GM23338 (cell line): ENCODE measurements around the gene PTPRR.

Experiments
- EZH2 ChIP-seq: fragments of 200-600 bp; sonication (generic); IDR thresholded peaks from one replicate; pipeline ENCODE4 v1.8.0; 2017; ENCODE audit warnings: antibody characterized with exemption, mild to moderate bottlenecking, low read depth; ENCODE audit not compliant: unreplicated experiment
- EZH2phosphoT487 ChIP-seq: fragments of 200-600 bp; sonication (generic); IDR thresholded peaks from one replicate; pipeline ENCODE4 v1.8.1; 2018; ENCODE audit warnings: antibody characterized with exemption; ENCODE audit not compliant: unreplicated experiment
- JUNB ChIP-seq: IDR thresholded peaks from one replicate; pipeline ENCODE4 v1.6.1; 2016; ENCODE audit warnings: antibody characterized with exemption; ENCODE audit not compliant: unreplicated experiment
- POLR2AphosphoS5 ChIP-seq: IDR thresholded peaks from 2 replicates; pipeline ENCODE4 v1.6.1; 2016; ENCODE audit warnings: antibody characterized with exemption, low read depth
- ZNF114 ChIP-seq: fragments of 250-450 bp; sonication (Bioruptor Pico); IDR thresholded peaks from 2 replicates; pipeline ENCODE4 v1.5.0; 2020; ENCODE audit warnings: mild to moderate bottlenecking, moderate library complexity
- ZNF331 ChIP-seq: fragments of 250-450 bp; sonication (Bioruptor Pico); IDR thresholded peaks from 2 replicates; pipeline ENCODE4 v1.5.0; 2020; ENCODE audit warnings: low read depth, mild to moderate bottlenecking, moderate library complexity
- TF ChIP-seq, protein P1 (sequence below), 2 experiments: fragments of 200-600 bp in 1 of 2; sonication (generic) in 1 of 2; conservative IDR thresholded peaks; 2 replicates each; pipeline versions ENCODE4 v1.5.1 to v1.6.1; 2016 to 2017; ENCODE audit warnings: antibody characterized with exemption in 2 of 2, low read depth in 2 of 2, mild to moderate bottlenecking in 2 of 2, moderate library complexity in 1 of 2
- TF ChIP-seq, protein P2 (sequence below): IDR thresholded peaks from 2 replicates; pipeline ENCODE4 v1.6.1; 2016; ENCODE audit warnings: antibody characterized with exemption
- TF ChIP-seq, protein P3 (sequence below): IDR thresholded peaks from one replicate; pipeline ENCODE4 v1.6.1; 2018; ENCODE audit warnings: antibody characterized with exemption; ENCODE audit not compliant: unreplicated experiment

DNA sequence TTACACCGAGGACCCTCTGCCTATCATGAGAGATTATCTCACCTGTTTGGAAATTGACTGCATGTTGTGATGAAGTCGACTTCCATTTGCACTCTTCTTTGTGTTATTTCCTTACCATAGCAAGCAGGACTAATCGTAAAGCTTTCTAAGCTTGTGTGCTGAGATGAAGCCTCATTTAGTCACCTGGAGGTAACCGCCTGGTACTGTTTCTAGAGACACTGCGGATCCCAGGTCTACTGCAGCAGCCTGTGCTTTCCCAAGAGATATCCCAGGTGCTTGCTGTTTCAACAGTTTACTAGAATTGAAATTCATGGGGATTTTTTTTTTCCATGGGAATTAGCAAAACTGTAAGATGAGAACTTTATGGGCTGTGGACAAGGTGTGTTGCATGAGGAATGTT, 131.8 kb downstream of the PTPRR start:
- TF ChIP-seq, protein P1, sequence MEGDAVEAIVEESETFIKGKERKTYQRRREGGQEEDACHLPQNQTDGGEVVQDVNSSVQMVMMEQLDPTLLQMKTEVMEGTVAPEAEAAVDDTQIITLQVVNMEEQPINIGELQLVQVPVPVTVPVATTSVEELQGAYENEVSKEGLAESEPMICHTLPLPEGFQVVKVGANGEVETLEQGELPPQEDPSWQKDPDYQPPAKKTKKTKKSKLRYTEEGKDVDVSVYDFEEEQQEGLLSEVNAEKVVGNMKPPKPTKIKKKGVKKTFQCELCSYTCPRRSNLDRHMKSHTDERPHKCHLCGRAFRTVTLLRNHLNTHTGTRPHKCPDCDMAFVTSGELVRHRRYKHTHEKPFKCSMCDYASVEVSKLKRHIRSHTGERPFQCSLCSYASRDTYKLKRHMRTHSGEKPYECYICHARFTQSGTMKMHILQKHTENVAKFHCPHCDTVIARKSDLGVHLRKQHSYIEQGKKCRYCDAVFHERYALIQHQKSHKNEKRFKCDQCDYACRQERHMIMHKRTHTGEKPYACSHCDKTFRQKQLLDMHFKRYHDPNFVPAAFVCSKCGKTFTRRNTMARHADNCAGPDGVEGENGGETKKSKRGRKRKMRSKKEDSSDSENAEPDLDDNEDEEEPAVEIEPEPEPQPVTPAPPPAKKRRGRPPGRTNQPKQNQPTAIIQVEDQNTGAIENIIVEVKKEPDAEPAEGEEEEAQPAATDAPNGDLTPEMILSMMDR (conservative IDR thresholded peaks at IDR 0.05; ENCODE audit: low read depth in 2 of 2), result no peak
- TF ChIP-seq EZH2 (no peak), EZH2phosphoT487 (no peak), POLR2AphosphoS5 (no peak), JUNB (no peak), ZNF114 (CRISPR knock-in tag) (no peak), ZNF331 (CRISPR knock-in tag) (no peak)
- TF ChIP-seq, protein P2, sequence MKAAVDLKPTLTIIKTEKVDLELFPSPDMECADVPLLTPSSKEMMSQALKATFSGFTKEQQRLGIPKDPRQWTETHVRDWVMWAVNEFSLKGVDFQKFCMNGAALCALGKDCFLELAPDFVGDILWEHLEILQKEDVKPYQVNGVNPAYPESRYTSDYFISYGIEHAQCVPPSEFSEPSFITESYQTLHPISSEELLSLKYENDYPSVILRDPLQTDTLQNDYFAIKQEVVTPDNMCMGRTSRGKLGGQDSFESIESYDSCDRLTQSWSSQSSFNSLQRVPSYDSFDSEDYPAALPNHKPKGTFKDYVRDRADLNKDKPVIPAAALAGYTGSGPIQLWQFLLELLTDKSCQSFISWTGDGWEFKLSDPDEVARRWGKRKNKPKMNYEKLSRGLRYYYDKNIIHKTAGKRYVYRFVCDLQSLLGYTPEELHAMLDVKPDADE, result no peak
- TF ChIP-seq, protein P3, sequence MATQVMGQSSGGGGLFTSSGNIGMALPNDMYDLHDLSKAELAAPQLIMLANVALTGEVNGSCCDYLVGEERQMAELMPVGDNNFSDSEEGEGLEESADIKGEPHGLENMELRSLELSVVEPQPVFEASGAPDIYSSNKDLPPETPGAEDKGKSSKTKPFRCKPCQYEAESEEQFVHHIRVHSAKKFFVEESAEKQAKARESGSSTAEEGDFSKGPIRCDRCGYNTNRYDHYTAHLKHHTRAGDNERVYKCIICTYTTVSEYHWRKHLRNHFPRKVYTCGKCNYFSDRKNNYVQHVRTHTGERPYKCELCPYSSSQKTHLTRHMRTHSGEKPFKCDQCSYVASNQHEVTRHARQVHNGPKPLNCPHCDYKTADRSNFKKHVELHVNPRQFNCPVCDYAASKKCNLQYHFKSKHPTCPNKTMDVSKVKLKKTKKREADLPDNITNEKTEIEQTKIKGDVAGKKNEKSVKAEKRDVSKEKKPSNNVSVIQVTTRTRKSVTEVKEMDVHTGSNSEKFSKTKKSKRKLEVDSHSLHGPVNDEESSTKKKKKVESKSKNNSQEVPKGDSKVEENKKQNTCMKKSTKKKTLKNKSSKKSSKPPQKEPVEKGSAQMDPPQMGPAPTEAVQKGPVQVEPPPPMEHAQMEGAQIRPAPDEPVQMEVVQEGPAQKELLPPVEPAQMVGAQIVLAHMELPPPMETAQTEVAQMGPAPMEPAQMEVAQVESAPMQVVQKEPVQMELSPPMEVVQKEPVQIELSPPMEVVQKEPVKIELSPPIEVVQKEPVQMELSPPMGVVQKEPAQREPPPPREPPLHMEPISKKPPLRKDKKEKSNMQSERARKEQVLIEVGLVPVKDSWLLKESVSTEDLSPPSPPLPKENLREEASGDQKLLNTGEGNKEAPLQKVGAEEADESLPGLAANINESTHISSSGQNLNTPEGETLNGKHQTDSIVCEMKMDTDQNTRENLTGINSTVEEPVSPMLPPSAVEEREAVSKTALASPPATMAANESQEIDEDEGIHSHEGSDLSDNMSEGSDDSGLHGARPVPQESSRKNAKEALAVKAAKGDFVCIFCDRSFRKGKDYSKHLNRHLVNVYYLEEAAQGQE, result no peak
